ENCODE results near the gene KCNS3.

GRCh38 chr2:17961789-17962188, 83.3 kb downstream of the KCNS3 start:
- TF ChIP-seq POLR2A (IDR thresholded peaks at IDR 0.05; ENCODE audit: low read length): no peak
- no peak for TF ChIP-seq GATA1 (IDR thresholded peaks at IDR 0.05; ENCODE audit: low read depth, low read length)
